ENCODE measurements around the gene ITPR1.
"Not testable (repeated sequence)": the region's sequence is repeated elsewhere in the genome, so short reads cannot be mapped to it uniquely, and the experiment has no call there.

Gene ITPR1

GRCh38 chr3:4596612-4597011 is 103.5 kb downstream of the ITPR1 start:
- no peak for DNase-seq (ENCODE audit: low read depth)

- DNase-seq (ENCODE audit: low read depth): no peak
These were observed 104.2 kb downstream of the ITPR1 start for GRCh38 chr3:4597208-4597985.

GRCh38 chr3:4598232-4598631 is 105.1 kb downstream of the ITPR1 start:
- DNase-seq (ENCODE audit: low read depth): not testable (repeated sequence)

GRCh38 chr3:4599612-4600011 is 106.5 kb downstream of the ITPR1 start:
- no peak for DNase-seq (ENCODE audit: low read depth)

- no peak for DNase-seq (ENCODE audit: low read depth)
These were observed 107.3 kb downstream of the ITPR1 start for GRCh38 chr3:4600493-4600892.

- DNase-seq (ENCODE audit: low read depth): no peak
These were observed 108.7 kb downstream of the ITPR1 start for GRCh38 chr3:4601892-4602291.

- no peak for DNase-seq (ENCODE audit: low read depth)
These were observed 111.5 kb downstream of the ITPR1 start for GRCh38 chr3:4604693-4605092.

- no peak for DNase-seq (ENCODE audit: low read depth)
These were observed 113.8 kb downstream of the ITPR1 start for GRCh38 chr3:4606911-4607310.

GRCh38 chr3:4613366-4613765 is 120.2 kb downstream of the ITPR1 start:
- no peak for DNase-seq (ENCODE audit: low read depth)

- no peak for DNase-seq (ENCODE audit: low read depth)
These were observed 120.9 kb downstream of the ITPR1 start for GRCh38 chr3:4614070-4614469.

- DNase-seq (ENCODE audit: low read depth): no peak
These were observed 121.8 kb downstream of the ITPR1 start for GRCh38 chr3:4614927-4615326.

GRCh38 chr3:4615750-4616149 is 122.6 kb downstream of the ITPR1 start:
- no peak for DNase-seq (ENCODE audit: low read depth)

GRCh38 chr3:4623421-4623999 is 130.4 kb downstream of the ITPR1 start:
- DNase-seq (ENCODE audit: low read depth): no peak

GRCh38 chr3:4627651-4628375 is 134.7 kb downstream of the ITPR1 start:
- no peak for DNase-seq (ENCODE audit: low read depth)

- no peak for DNase-seq (ENCODE audit: low read depth)
These were observed 136.2 kb downstream of the ITPR1 start for GRCh38 chr3:4629095-4630007.

GRCh38 chr3:4633078-4634004 is 140.2 kb downstream of the ITPR1 start:
- DNase-seq (ENCODE audit: low read depth): peak; percentile 63

- DNase-seq (ENCODE audit: low read depth): no peak
These were observed 141.7 kb downstream of the ITPR1 start for GRCh38 chr3:4634894-4635293.

GRCh38 chr3:4637265-4637664 is 144.1 kb downstream of the ITPR1 start:
- no peak for DNase-seq (ENCODE audit: low read depth)

- DNase-seq (ENCODE audit: low read depth): no peak
These were observed 148.9 kb downstream of the ITPR1 start for GRCh38 chr3:4641863-4642563.

- DNase-seq (ENCODE audit: low read depth): no peak
These were observed 149.5 kb downstream of the ITPR1 start for GRCh38 chr3:4642611-4643010.

Measured in ELR (cell line).